A549 (cell line): ENCODE results near the gene DUSP7.

Experiments used
- CEBPB ChIP-seq, 2 experiments: fragments of >200 bp in 1 of 2; sonication (Bioruptor Twin) in 1 of 2; formaldehyde crosslinking in 1 of 2; IDR thresholded peaks; 2 replicates each; pipeline ENCODE4 v1.6.1; 2012 to 2016
- CTCF ChIP-seq: fragments of >200 bp; sonication (Bioruptor Twin); formaldehyde crosslinking; IDR thresholded peaks from 3 replicates; pipeline ENCODE4 v1.5.1; 2016
- ELK1 ChIP-seq: fragments of 150-350 bp; IDR thresholded peaks from 2 replicates; pipeline ENCODE4 v1.6.1; 2014; ENCODE audit warnings: low read depth, mild to moderate bottlenecking, low read length
- EP300 ChIP-seq, 2 experiments: fragments of >200 bp; sonication (Bioruptor Twin); formaldehyde crosslinking; IDR thresholded peaks; 2 replicates in 1 of 2; 3 replicates in 1 of 2; pipeline ENCODE4 v1.6.1; 2016 to 2017
- HDAC2 ChIP-seq: fragments of 200-600 bp; sonication (generic); IDR thresholded peaks from 2 replicates; pipeline ENCODE4 v1.6.1; 2016
- PBX3 ChIP-seq: IDR thresholded peaks from 2 replicates; pipeline ENCODE4 v1.6.1; 2012
- POLR2A ChIP-seq: IDR thresholded peaks from 2 replicates; pipeline ENCODE4 v1.6.1; 2012; ENCODE audit warnings: mild to moderate bottlenecking, low read length
- POLR2AphosphoS2 ChIP-seq: conservative IDR thresholded peaks from 2 replicates; pipeline ENCODE4 v1.6.1; 2012; ENCODE audit warnings: low read length, improper control_type of control experiment, inconsistent platforms
- ZSCAN20 ChIP-seq: fragments of 250-450 bp; sonication (Bioruptor Pico); IDR thresholded peaks from 2 replicates; pipeline ENCODE4 v1.8.0; 2022; ENCODE audit warnings: mild to moderate bottlenecking, moderate library complexity

DNA sequence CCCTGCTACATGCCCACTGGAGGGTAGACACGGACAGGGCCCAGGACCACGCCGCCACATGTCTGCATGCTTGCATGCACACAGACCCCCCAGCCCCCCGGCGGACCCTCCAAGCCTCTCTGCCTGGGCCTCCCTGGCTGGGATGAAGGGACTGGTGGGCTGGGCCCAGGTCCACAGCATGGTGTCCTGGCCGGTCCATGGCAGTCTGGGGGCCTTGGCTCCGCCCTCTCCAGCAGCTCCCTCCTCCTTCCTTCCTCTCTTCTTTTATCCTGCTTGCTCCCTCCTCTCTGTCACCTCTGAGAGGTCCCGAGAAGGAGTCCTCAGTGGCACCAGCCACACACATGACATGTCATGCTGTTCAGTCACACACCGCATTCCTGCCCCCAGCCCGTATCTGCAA, 24.5 kb downstream of the DUSP7 start:
- TF ChIP-seq CTCF (no peak), CEBPB (IDR thresholded peaks at IDR 0.05) (no peak), POLR2A (no peak), POLR2AphosphoS2 (no peak), HDAC2 (no peak), EP300 (IDR thresholded peaks at IDR 0.05) (no peak), ELK1 (no peak), ZSCAN20 (no peak), PBX3 (no peak)
